ENCODE measurements around the gene TBXAS1. TPM values are rescaled to one million over a fixed set of nuclear protein-coding genes. Genes with fewer than 3 reads are reported as not detected.

The TBXAS1 gene
- total RNA-seq, 1 donor from 2014 or later: not detected

- Mint-ChIP-seq H3K4me3 (ENCODE audit: unreplicated experiment) (no peak overlapping the region), H3K4me1 (ENCODE audit: low read depth, unreplicated experiment) (no peaks in the 10 kb centered on the region), H3K27ac (ENCODE audit: unreplicated experiment) (no peak overlapping the region), H3K9me3 (ENCODE audit: unreplicated experiment) (no peaks in the 10 kb centered on the region), H3K27me3 (ENCODE audit: unreplicated experiment) (peaks cover 9% of the 10 kb centered on the region), H3K36me3 (ENCODE audit: unreplicated experiment) (no peaks in the 10 kb centered on the region)
- DNase-seq: no peak
- no peak for TF ChIP-seq CTCF (IDR thresholded peaks at IDR 0.05; ENCODE audit: partially characterized antibody, unreplicated experiment)
Observed at GRCh38 chr7:140058517-140058916, 229.5 kb downstream of the TBXAS1 start.

- H3K9me3 Mint-ChIP-seq (ENCODE audit: unreplicated experiment): no peaks in the 10 kb centered on the region
- H3K36me3 Mint-ChIP-seq (ENCODE audit: unreplicated experiment): no peaks in the 10 kb centered on the region
- no peak for TF ChIP-seq CTCF (IDR thresholded peaks at IDR 0.05; ENCODE audit: partially characterized antibody, unreplicated experiment)
- no peak for DNase-seq
- no peak overlapping the region for H3K4me3 Mint-ChIP-seq (ENCODE audit: unreplicated experiment)
- H3K4me1 Mint-ChIP-seq (ENCODE audit: low read depth, unreplicated experiment): no peaks in the 10 kb centered on the region
- no peak overlapping the region for H3K27ac Mint-ChIP-seq (ENCODE audit: unreplicated experiment)
- peaks cover 9% of the 10 kb centered on the region for H3K27me3 Mint-ChIP-seq (ENCODE audit: unreplicated experiment)
Observed at GRCh38 chr7:140059273-140060242, 230.5 kb downstream of the TBXAS1 start.

- H3K27ac Mint-ChIP-seq (ENCODE audit: unreplicated experiment): no peak overlapping the region
- H3K4me1 Mint-ChIP-seq (ENCODE audit: low read depth, unreplicated experiment): no peaks in the 10 kb centered on the region
- H3K36me3 Mint-ChIP-seq (ENCODE audit: unreplicated experiment): no peaks in the 10 kb centered on the region
- H3K4me3 Mint-ChIP-seq (ENCODE audit: unreplicated experiment): no peak overlapping the region
- no peak for DNase-seq
- H3K27me3 Mint-ChIP-seq (ENCODE audit: unreplicated experiment): peaks cover 9% of the 10 kb centered on the region
- no peaks in the 10 kb centered on the region for H3K9me3 Mint-ChIP-seq (ENCODE audit: unreplicated experiment)
- TF ChIP-seq CTCF (IDR thresholded peaks at IDR 0.05; ENCODE audit: partially characterized antibody, unreplicated experiment): no peak
Observed at GRCh38 chr7:140060243-140060630, 231.2 kb downstream of the TBXAS1 start.

- Mint-ChIP-seq H3K9me3 (ENCODE audit: unreplicated experiment) (peaks cover 2% of the 10 kb centered on the region), H3K4me3 (ENCODE audit: unreplicated experiment) (no peak overlapping the region), H3K27me3 (ENCODE audit: unreplicated experiment) (peaks cover 9% of the 10 kb centered on the region), H3K36me3 (ENCODE audit: unreplicated experiment) (peaks cover 5% of the 10 kb centered on the region), H3K27ac (ENCODE audit: unreplicated experiment) (no peak overlapping the region), H3K4me1 (ENCODE audit: low read depth, unreplicated experiment) (no peaks in the 10 kb centered on the region)
- no peak for TF ChIP-seq CTCF (IDR thresholded peaks at IDR 0.05; ENCODE audit: partially characterized antibody, unreplicated experiment)
- DNase-seq: no peak
Observed at GRCh38 chr7:140060788-140061606, 231.9 kb downstream of the TBXAS1 start.

Data from glutamatergic neuron (in vitro differentiated cells).